Measurements from ENCODE around the gene DNPEP.

DNA sequence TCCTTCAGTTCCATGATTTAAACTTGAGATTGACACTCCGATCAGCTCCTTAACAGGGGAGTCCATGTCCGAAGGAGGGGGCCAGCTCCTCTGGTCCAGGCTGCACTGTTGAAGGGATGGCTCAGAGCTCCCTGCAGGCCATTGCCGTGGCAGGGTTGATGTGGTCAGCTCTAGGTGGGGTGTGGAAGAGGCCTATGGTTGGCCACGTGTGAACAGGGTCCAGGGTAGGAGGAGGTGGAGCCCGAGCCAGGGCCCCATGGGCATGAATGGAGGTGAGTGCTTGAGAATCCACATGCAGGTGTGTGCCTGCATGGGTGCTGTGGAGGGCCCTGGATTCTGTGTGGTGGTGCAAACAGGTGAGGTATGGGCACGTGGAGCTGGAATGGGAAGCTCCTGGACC is 48.0 kb upstream of the DNPEP start:
- TF ChIP-seq RFX5 (IDR thresholded peaks at IDR 0.05; ENCODE audit: low read depth, low read length) (no peak), POLR2A (IDR thresholded peaks at IDR 0.05; ENCODE audit: low read depth, low read length) (no peak), CTCF (conservative IDR thresholded peaks at IDR 0.05; ENCODE audit: low read depth, low read length) (no peak), CHD1 (IDR thresholded peaks at IDR 0.05; ENCODE audit: low read depth, low read length) (no peak), ELK1 (IDR thresholded peaks at IDR 0.05; ENCODE audit: borderline replicate concordance, low read depth, low read length) (no peak), SMC3 (IDR thresholded peaks at IDR 0.05; ENCODE audit: low read depth, low read length) (no peak), MXI1 (IDR thresholded peaks at IDR 0.05; ENCODE audit: borderline replicate concordance, low read depth, low read length) (no peak), CEBPB (IDR thresholded peaks at IDR 0.05; ENCODE audit: low read depth, low read length) (no peak), FOS (IDR thresholded peaks at IDR 0.05; ENCODE audit: low read depth, low read length) (no peak), RAD21 (IDR thresholded peaks at IDR 0.05; ENCODE audit: low read length) (no peak), RCOR1 (IDR thresholded peaks at IDR 0.05; ENCODE audit: insufficient replicate concordance, low read length) (no peak), MAFK (IDR thresholded peaks at IDR 0.05; ENCODE audit: low read depth, low read length) (no peak), NFE2L2 (IDR thresholded peaks at IDR 0.05; ENCODE audit: low read depth, low read length) (no peak)
- TF ChIP-seq, protein P1, sequence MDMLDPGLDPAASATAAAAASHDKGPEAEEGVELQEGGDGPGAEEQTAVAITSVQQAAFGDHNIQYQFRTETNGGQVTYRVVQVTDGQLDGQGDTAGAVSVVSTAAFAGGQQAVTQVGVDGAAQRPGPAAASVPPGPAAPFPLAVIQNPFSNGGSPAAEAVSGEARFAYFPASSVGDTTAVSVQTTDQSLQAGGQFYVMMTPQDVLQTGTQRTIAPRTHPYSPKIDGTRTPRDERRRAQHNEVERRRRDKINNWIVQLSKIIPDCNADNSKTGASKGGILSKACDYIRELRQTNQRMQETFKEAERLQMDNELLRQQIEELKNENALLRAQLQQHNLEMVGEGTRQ (IDR thresholded peaks at IDR 0.05; ENCODE audit: low read depth, low read length) = no peak

Measured in IMR-90 (cell line).